ENCODE results near the gene TSPAN2.

- no peak for TF ChIP-seq GATA3 (IDR thresholded peaks at IDR 0.05; ENCODE audit: low read depth, low read length)
- no peak for TF ChIP-seq GATA2 (IDR thresholded peaks at IDR 0.05; ENCODE audit: low read depth, low read length)
Measured at GRCh38 chr1:115060501-115060900, 28.8 kb downstream of the TSPAN2 start.

All from SH-SY5Y (cell line).